ENCODE results near the gene TSKS. TPM values are rescaled to one million over a fixed set of nuclear protein-coding genes. Genes with fewer than 3 reads are reported as not detected.

Gene TSKS
- polyA plus RNA-seq, 3 donors = 0.22 to 2.5 (median 1.1) TPM

DNA sequence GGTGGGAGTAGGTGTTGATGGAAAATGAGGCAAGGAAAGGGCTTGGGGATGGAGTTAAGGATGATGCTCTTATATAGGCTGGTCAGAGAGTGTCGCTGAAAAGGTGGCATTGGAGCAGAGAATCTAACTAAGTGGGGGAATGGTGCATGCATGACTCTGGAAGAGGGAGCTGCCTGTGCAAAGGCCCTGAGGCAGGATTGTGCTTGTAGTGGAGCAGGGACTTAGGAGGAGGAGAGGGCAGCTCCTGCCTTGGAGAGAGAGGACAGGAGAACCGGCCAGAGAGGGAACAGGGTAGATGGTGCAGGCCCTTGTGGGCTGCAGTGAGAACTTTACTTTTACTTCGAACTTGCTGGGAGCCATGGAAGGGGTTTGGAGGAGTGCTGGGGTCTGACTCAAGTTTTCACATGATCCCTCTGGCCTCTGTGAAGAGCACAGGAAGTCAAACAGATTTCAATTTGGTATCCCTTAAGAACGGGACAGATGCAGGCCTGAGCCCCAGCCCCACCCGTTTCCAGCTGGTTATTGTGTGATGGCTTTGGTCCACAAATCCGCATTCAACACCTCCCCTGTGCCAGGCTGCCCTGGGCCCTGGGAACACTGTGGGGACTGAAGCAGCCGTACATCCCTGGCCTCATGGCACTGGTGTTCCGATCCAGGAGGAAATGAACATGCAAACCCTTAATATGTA lies 10.7 kb upstream of the TSKS start:
- WGBS, 3 donors = 62 to 81% (median 77%) methylated on average over 8 of the region's 8 CpGs
- H3K27ac ChIP-seq (ENCODE audit: low read depth, low read length) = no peak overlapping the region

DNA sequence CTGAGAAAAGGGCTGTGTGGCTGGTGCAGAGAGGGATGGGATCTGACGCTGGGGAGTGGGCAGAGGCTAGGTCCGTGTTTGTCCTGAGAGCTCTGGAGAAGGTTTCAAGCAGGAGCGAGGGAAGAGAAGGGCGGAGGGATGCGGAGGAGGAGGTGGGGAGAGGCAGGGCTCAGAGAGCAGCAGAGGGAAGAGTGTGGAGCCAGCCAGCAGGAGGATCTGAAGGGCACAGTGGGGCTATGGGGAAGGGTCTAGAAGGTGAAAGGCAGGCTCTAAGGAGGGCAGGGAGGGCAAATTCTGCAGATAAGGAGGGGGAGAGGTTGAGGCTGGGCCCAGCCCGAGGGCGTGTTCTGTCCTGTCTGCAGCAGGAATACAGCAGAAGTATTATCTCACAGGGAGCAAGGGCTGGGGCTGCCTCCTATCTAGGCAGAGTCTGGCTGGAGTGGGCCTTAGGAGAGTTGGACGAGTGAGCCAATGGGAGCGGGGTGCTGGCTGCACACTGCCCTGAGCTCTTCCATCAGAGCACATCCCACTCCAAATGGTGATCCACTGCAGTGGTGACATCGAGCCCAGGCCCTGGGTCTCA lies 9.8 kb upstream of the TSKS start:
- WGBS, 3 donors = 73 to 86% (median 79%) methylated on average over 10 of the region's 10 CpGs
- no peak overlapping the region for H3K27ac ChIP-seq (ENCODE audit: low read depth, low read length)

DNA sequence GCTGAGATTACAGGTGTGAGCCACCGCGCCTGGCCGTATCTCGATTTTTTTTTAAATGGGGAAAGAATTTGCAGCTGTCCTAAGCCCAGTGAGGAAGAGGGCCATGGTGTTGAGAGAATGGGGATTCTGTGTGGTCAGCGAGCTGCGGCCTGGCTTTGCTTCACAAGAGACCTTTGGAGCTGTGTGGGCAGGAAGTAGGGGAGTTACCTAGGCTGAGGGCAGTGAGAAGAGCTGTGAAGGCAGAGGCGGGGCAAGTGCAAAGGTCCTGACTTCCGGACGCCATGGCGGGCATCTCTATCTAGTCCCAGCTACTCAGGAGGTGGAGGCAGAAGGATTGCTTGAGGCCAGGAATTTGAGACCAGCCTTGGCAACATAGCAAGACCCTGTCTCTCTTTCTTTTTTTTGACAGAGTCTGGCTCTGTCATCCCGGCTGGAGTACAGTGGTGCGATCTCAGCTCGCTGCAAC lies 8.6 kb upstream of the TSKS start:
- no peak overlapping the region for H3K27ac ChIP-seq (ENCODE audit: low read depth, low read length)
- 85 to 93% (median 90%) methylated on average over 12 to 13 of the region's 13 CpGs for WGBS, 3 donors

DNA sequence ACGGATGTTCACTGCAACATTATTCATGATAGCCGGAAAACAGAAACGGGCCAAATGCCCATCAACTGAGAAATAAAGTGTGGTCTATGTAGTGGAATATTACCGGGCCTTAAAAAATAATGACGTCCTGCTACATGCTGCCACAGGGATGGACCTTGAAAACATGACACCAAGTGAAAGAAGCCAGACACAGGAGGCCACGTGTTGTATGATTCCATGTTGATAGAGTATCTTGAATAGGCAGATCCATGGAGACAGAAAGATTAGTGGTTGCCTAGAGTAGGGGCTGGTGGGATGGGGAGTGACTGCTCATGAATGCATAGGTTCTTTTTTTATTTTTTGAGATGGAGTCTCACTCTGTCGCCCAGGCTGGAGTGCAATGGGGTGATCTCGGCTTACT lies 7.4 kb upstream of the TSKS start:
- WGBS, 3 donors = 85 to 89% (median 86%) methylated on average over 8 of the region's 8 CpGs
- no peak overlapping the region for H3K27ac ChIP-seq (ENCODE audit: low read depth, low read length)

DNA sequence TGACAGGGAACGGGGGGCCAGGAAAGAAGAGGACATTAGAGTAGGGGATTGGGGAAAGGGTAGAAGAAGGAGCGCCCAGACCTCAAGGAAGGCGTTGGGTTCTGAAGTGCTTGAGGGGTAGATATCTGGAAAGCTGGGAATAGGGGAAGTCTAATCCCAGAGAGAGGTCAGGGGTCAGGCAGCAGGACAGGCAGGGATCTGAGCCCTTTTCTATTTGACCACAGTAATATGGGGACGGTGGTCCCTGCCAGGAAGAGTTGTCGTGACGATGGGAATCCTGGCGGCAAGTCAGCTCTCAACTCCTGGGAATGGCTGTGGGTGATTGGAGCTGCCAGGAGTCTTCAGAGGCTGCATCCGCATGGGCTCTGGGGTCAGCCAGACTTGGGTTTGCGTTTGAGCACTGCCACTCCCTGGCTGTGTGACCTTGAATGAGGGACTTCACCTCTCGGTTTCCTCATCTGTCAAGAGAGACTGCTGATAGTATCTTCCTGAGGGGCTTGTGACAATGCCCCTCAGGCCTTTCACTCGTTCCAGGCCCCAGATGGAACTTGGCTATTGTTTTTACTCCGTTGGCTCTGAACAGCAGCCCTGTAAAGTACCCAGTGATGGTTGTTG lies 5.0 kb upstream of the TSKS start:
- no peak overlapping the region for H3K27ac ChIP-seq (ENCODE audit: low read depth, low read length)
- 45 to 65% (median 55%) methylated on average over 12 of the region's 12 CpGs for WGBS, 3 donors

DNA sequence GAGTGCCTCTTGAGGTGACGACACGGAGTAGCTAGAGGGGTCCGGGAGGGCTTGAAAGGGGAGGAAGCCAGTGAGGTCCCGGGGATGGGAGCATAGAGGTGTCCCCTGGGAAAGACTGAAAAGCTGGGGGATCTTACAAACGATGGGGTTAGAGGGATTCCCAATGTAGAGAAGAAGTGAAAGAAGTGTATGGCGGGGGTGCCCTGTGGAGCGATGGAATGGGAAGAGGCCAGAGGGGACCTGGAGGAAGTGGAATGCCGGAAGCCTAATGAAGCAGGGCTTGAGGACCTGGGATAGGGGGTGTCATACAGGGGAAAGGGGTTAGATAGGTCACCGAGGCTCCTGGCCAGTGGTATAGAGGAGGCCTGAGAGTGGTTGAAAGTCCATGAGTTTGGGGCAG lies 4.3 kb upstream of the TSKS start:
- H3K27ac ChIP-seq (ENCODE audit: low read depth, low read length) = no peak overlapping the region

DNA sequence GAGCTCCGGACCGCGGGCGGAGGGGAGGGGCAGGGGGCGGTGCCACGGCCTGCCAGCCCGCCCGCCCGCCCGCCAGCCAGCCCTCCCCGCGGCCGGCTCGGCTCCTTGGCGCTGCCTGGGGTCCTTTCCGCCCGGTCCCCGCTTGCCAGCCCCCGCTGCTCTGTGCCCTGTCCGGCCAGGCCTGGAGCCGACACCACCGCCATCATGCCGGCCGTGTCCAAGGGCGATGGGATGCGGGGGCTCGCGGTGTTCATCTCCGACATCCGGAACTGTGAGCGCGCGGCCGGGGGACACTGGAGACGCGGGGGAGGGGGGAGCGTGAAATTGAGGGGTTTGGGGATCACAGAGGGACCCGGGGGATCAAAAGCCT lies 3.8 kb upstream of the TSKS start, which contains the start of gene AP2A1:
Gene AP2A1 (plus strand): TSS at position 72 of the 370 bp plus-strand sequence. CDS start 133 bp downstream, at position 205.
- peak within 1 kb of the TSS; percentile 43 for H3K27ac ChIP-seq (ENCODE audit: low read depth, low read length)
- 1% methylated on average over 23 to 38 of the region's 38 CpGs for WGBS, 3 donors

More for the DNA sequence above, 4.3 kb upstream of the TSKS start:
- 1 to 4% (median 1%) methylated on average over 9 of the region's 9 CpGs for WGBS, 3 donors

DNA sequence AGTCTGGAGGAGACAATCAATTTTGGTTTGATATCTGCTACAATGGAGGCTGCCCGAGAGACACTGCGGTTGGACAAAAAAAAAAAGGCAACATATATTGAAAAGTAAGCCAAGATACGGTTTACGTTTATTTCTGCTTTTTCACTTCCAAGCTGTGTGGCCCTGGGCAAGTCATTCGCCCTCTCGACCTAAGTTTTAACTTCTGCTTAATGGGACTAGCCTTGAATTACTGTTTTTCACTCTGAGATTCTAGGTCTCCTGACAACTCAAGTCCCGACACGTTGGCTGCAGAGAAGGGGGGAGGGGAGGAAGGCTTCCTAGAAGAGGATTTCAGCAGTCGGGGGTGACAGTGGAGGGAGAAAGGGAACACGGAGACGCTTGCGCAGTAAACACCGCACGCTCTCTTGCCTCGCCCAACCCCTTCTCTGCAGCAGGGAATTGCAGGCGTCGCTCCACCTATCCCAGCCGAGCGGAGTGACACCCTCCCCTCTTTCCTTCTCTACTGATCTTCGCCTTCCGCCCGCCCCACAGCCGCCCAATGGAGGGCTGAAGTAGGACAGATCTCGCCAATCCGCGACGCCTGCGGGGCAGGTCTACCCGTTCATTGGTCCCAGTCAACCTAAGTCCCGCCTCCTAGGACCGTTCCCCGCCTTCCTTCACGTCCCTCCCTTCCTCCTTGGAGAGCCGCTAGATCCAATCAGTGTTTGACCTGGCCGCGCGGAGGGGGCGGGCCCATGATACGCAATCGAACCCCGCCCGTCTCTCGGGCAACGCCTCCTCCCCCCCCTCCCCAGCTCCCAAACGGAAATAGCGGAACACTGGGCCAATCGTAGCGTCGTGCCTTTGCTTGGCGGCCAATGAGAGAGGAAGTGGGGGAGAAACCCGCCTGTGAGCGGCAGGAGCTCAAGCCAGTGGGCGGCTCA lies 3.2 kb upstream of the TSKS start:
- peak overlapping the region; percentile 43 for H3K27ac ChIP-seq (ENCODE audit: low read depth, low read length)
- 1 to 2% (median 1%) methylated on average over 51 to 53 of the region's 53 CpGs for WGBS, 3 donors

DNA sequence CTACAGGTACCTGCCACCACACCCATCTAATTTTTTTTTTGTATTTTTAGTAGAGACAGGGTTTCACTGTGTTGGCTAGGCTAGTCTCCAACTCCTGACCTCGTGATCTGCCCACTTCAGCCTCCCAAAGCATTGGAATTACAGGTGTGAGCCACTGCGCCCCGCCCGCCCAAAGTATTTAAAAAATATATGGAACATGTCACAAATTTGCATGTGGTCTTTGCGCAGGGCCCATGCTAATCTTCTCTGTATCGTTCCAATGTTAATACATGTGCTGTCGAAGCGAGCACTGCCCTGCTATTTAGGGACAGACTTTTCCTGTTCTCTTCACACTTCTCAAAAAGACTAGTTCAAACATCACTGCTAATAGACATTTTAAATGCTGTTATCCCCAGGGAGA lies 1.2 kb upstream of the TSKS start:
- whole genome bisulfite sequencing, 3 donors = 88 to 92% (median 91%) methylated on average over 8 of the region's 8 CpGs
- no peak overlapping the region for H3K27ac ChIP-seq (ENCODE audit: low read depth, low read length)

DNA sequence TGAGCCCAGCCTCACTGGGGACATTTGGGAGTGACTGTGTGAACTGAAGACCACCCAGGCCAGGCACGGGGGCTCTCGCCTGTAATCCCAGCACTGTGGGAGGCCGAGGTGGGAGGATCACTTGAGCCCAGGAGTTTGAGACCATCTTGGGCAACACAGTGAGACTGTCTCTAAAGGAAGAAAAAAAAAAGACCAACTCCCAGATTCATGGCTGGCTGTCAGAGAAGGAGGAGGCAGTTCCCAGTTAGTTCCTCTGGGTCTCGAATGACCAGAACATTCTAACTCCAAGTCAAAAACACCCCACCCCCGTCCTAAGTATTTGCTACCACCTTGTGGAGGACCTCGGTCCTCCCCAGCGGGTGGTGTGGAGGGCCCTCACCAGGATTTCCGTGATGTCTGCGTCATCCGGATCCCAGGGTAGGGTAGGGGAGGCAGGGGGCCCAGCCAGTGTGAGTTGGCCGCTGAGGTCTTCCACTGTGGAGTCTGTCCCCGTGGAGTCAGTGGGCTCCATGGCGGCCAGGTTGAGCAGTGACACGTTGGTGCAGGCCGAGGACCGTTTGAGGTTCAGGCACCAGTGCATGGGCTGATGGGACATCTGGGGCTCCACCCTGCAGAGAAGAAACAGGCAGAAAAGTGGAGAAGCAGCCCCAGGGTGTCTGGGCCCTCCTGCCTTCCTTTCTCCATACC lies 1.3 kb downstream of the TSKS start:
- H3K27ac ChIP-seq (ENCODE audit: low read depth, low read length) = no peak overlapping the region
- WGBS, 3 donors = 54 to 62% (median 54%) methylated on average over 16 of the region's 16 CpGs

DNA sequence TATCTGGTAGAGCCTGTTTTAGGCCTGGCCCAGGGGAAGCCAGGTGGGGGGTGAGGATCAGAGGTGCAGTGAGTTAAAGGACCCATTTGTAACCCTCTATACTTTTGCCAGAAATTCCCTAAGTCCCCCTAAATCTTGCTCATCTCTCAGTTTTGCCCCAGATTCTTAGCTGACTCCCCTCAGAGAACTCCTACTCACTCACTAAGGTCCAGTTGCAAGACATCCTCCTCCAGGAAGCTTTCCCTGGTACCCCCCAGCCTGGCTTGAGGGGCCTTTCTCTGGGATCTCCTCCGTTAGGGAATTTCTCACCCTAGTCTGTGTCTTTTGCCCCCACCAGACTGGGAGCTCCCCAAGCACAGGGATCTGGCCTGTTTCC lies 1.9 kb downstream of the TSKS start:
- no peak overlapping the region for H3K27ac ChIP-seq (ENCODE audit: low read depth, low read length)
- WGBS, 3 donors = 71 to 84% (median 76%) methylated on average over 1 of the region's 1 CpG

DNA sequence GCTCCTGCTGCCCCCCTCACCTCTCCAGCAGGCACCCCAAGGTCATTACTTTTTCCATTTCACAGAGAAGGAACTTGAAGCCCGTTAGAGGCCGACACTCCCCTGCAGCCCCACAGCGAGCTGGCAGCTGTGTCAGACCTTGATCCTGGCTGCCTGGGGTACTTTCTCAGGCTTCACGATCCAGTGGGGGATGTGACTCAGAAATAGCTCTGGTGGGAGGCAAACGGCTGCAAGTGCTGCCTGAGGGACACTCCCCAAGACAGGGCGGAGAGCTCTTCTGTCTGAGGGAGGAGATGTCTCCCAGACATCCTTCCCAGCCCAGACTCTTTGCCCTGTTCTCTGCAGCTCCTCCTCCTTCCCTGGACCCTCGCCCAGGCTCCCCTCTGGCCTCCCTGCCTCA lies 4.8 kb downstream of the TSKS start:
- WGBS, 3 donors = 21 to 36% (median 34%) methylated on average over 7 of the region's 7 CpGs
- H3K27ac ChIP-seq (ENCODE audit: low read depth, low read length) = no peak overlapping the region

DNA sequence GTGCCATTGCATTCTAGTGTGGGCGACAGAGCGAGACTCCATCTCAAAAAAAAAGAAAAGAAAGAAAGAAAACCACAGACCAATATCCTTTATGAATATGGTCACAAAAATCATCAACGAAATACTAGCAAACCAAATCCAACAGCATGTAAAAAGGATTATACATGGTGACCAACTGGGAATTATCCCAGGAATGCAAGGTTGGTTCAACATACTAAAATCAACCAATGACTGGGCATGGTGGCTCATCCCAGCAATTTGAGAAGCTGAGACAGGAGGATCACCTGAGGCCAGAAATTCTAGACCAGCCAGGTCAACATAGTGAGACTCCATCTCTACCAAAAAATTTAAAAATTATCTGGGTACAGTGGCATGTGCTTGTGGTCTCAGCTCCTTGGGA lies 7.2 kb downstream of the TSKS start:
- H3K27ac ChIP-seq (ENCODE audit: low read depth, low read length) = no peak overlapping the region
- 97 to 99% (median 99%) methylated on average over 3 of the region's 3 CpGs for WGBS, 3 donors

DNA sequence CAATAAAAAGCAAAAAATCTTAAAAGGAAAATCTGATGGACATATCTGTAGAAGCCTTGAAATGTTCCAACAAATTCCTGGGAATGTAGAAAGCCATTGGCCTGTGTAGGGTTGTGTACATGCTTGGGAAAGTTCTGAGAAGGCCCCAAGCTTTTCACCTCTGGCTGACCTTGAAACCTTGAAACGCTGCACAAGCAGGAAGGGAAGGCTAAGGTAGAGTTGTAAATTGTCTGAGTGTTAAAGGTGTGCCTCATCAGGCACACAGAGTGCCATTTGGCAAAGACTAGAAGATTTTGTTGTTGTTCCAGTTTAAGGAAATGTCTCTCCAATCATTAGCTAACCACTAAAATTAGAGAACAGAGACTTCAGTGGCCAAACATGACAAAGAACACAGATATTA lies 10.4 kb downstream of the TSKS start:
- no peak overlapping the region for H3K27ac ChIP-seq (ENCODE audit: low read depth, low read length)
- WGBS, 3 donors = 50 to 75% (median 73%) methylated on average over 1 of the region's 1 CpG

DNA sequence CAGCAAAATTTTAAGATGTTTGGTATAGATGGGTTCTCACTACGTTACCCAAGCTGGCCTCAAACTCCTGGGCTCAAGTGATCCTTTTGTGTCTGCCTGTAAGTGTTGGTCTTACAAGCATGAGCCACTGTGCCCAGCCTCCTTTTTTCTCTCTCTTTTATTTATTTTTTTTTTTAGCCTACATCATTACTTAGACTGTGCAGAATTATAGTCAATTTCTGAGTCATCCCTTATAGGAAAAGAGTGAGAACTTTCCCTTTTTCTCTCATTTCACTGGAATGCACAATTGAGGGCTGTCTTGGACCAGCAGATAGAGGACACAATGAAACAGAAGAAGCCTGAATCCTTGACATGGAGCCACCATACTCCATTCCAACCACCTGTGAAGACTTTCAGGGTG lies 13.3 kb downstream of the TSKS start:
- WGBS, 3 donors = 61 to 73% (median 63%) methylated on average over 1 of the region's 1 CpG
- H3K27ac ChIP-seq (ENCODE audit: low read depth, low read length) = no peak overlapping the region

DNA sequence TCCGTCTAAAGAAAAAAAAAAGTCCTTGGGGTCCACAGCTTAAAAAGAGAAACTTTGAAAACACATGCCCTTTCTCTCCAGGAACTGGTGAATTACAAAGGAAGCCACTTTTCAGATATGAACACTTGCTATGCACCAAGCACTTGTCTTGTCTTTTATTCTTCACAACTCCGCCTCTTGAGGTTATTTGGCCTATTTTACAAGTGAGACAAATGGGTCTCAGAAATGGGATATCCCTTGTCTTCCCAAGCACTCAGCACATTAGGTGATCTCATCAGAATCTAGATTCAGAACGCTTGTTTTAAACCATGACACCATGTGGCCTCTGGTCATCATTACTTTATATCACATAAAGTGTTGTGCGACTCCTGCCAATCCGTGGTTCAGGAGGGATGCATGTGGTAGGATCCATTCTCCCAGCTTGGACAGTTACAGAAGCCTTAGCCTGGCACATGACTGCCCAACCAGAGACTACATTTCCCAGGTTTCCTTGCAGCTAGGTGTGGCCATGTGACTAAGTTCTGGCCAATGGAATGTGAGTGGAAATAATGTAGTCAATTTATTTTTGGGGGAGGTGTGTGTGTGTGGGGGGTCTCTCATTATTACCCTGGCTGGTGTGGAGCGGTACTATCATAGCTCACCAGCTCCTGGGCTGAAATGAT lies 13.9 kb downstream of the TSKS start:
- no peak overlapping the region for H3K27ac ChIP-seq (ENCODE audit: low read depth, low read length)
- WGBS, 3 donors = 72 to 87% (median 76%) methylated on average over 6 of the region's 6 CpGs

DNA sequence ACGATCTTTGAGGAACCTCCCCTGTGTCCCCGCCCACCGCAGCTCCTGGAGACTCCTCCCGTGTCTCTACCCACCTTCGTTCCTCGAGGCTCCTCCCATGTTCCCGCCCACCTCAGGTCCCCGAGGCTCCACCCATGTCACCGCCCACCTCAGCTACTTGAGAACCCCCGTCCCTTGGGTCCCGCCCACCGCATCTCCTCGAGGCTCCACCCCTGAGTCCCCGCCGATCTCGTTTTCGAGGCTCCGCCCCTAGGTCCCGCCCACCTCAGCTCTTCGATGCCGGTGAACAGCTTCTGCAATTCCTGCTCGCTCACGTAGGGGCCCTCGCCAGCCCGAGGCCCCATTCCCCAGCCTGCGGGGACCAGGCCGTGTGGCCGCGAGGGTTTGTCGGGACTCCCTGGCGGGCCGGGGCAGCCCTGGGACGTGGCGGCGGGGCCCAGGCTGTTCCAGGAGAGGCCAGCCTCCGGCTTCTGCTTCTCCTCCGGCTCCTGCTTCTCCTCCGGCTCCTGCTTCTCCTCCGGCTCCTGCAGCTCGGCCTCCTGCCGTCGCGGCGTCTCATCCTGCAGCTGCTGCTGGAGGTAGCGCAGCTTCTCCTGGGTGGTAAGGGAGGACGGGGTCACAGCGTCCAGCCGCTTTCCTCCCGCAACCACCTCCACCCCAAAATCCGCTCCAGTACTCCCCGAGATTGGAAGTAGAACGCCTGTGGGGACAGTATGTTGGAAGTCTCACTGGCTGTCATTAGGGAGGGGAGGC lies 16.7 kb downstream of the TSKS start:
- WGBS, 3 donors = 41 to 53% (median 52%) methylated on average over 51 to 52 of the region's 52 CpGs
- no peak overlapping the region for H3K27ac ChIP-seq (ENCODE audit: low read depth, low read length)
